K562 (cell line): Measurements from ENCODE around the gene YBEY. TPM values are rescaled to one million over a fixed set of nuclear protein-coding genes. Genes with fewer than 3 reads are reported as not detected.

Source experiments
- ATAC-seq: fragments of 200-7000 bp; cut with Tn5 transposase; 3 replicates; pipeline ENCODE4 v1.9.1; 2020; ENCODE audit warnings: moderate library complexity
- BruUV-seq: library from RNA; stranded (reverse); fragments of 400-500 nt; replicated peaks from 2 replicates; lab custom pipeline; 2021; lab: Mats Ljungman, UMichigan
- CTCF ChIA-PET: fragments of 300-600 bp; formaldehyde crosslinking; extraction: SDS; loops from one replicate; lab custom pipeline; 2021; ENCODE audit warnings: low intra/inter-chr PET ratio; lab: Yijun Ruan, JAX
- POLR2A ChIA-PET: fragments of 300-600, 350-650 bp; sonication (Branson Sonifier 250); formaldehyde crosslinking; extraction: SDS; loops from one replicate; lab custom pipeline; 2021; ENCODE audit warnings: antibody characterized with exemption, inconsistent platforms; lab: Yijun Ruan, JAX
- DNase-seq, 4 experiments: peaks; one replicate each; pipeline versions ENCODE4 v3.0.0 to v3.0.0-alpha.2; 2011 to 2018; ENCODE audit warnings: low spot score in 3 of 4, mixed read lengths in 3 of 4; ENCODE audit errors: extremely low read depth in 1 of 4
- FAIRE-seq: peaks from 2 replicates; lab custom pipeline; 2011; peaks lifted over from hg19 to GRCh38; lab: Jason Lieb, UNC
- H2AFZ ChIP-seq: 2 replicates; pipeline ENCODE4 v1.6.0; 2011; ENCODE audit warnings: low read depth, low read length, control low read depth, inconsistent platforms
- H3K27ac ChIP-seq: fragments of 200-600 bp; 3 replicates; pipeline ENCODE4 v1.8.0; 2011; ENCODE audit warnings: low read depth, mild to moderate bottlenecking, control low read depth, inconsistent platforms, low read length, moderate library complexity, mixed read lengths; ENCODE audit errors: extremely low read depth
- H3K27me3 ChIP-seq, 2 experiments: fragments of 300-600 bp in 1 of 2; 2 replicates in 1 of 2; 3 replicates in 1 of 2; pipeline versions ENCODE4 v1.6.0 to v1.8.0; 2011; ENCODE audit warnings: inconsistent platforms in 2 of 2, low read length in 2 of 2, mild to moderate bottlenecking in 1 of 2, mixed read lengths in 1 of 2, moderate library complexity in 1 of 2; ENCODE audit not compliant: control insufficient read depth in 2 of 2, insufficient read depth in 2 of 2
- H3K36me3 ChIP-seq: fragments of 300-600 bp; 3 replicates; pipeline ENCODE4 v1.8.0; 2011; ENCODE audit warnings: mild to moderate bottlenecking, low read length, inconsistent platforms; ENCODE audit not compliant: control insufficient read depth, insufficient read depth
- H3K4me1 ChIP-seq, 2 experiments: fragments of 200-600 bp in 1 of 2; replicated peaks in 1 of 2; 2 replicates in 1 of 2; 3 replicates in 1 of 2; pipeline versions ENCODE4 v1.5.1 to v1.8.0; 2011; ENCODE audit warnings: inconsistent platforms in 2 of 2, low read length in 2 of 2, mild to moderate bottlenecking in 1 of 2, mixed read lengths in 1 of 2, moderate library complexity in 1 of 2; ENCODE audit not compliant: control insufficient read depth in 2 of 2, insufficient read depth in 2 of 2
- H3K4me2 ChIP-seq: 2 replicates; pipeline ENCODE4 v1.6.1; 2011; ENCODE audit warnings: low read length, control low read depth, inconsistent platforms, mixed read lengths; ENCODE audit not compliant: insufficient read depth
- H3K4me3 ChIP-seq: fragments of 200-600 bp; sonication (generic), shearing (Covaris generic); 2 replicates; pipeline ENCODE4 v1.5.1; 2016; ENCODE audit warnings: control low read depth, inconsistent platforms
- H3K79me2 ChIP-seq: fragments of 200-600 bp; 3 replicates; pipeline ENCODE4 v1.8.0; 2011; ENCODE audit warnings: low read length, inconsistent platforms; ENCODE audit not compliant: control insufficient read depth, insufficient read depth
- H3K9ac ChIP-seq, 2 experiments: 2 replicates each; pipeline versions ENCODE4 v1.6.0 to v1.6.1; 2011; ENCODE audit warnings: low read depth in 2 of 2, low read length in 2 of 2, control low read depth in 1 of 2, inconsistent platforms in 1 of 2, mild to moderate bottlenecking in 1 of 2, mixed read lengths in 1 of 2; ENCODE audit not compliant: insufficient read depth in 1 of 2
- H3K9me1 ChIP-seq: one replicate; pipeline ENCODE4 v1.6.0; 2011; ENCODE audit warnings: inconsistent platforms, mild to moderate bottlenecking, low read length, moderate library complexity; ENCODE audit not compliant: control insufficient read depth, insufficient read depth
- H3K9me3 ChIP-seq: replicated peaks from 2 replicates; pipeline ENCODE4 v1.5.1; 2011; ENCODE audit warnings: low read depth, low read length, inconsistent platforms; ENCODE audit not compliant: control insufficient read depth, insufficient read depth
- H4K20me1 ChIP-seq: replicated peaks from 2 replicates; pipeline ENCODE4 v1.6.1; 2011; ENCODE audit warnings: low read length, inconsistent platforms, mixed read lengths; ENCODE audit not compliant: control insufficient read depth, insufficient read depth
- CBX8 ChIP-seq: fragments of 200-600 bp; sonication (generic); IDR thresholded peaks from 2 replicates; pipeline ENCODE4 v1.6.1; 2012; ENCODE audit warnings: borderline replicate concordance, mixed run types, low read depth, mild to moderate bottlenecking, moderate library complexity, mixed read lengths, low read length, control low read depth, inconsistent platforms; ENCODE audit not compliant: poor library complexity, severe bottlenecking; ENCODE audit errors: extremely low read depth
- EGR1 ChIP-seq: fragments of 450-650 bp; conservative IDR thresholded peaks from 2 replicates; pipeline ENCODE4 v1.6.1; 2017; ENCODE audit warnings: mild to moderate bottlenecking
- PHB2 ChIP-seq: fragments of 450-650 bp; IDR thresholded peaks from 2 replicates; pipeline ENCODE4 v1.6.1; 2017; ENCODE audit warnings: low read depth
- SIN3A ChIP-seq, 2 experiments: fragments of 150-350 bp in 1 of 2; IDR thresholded peaks; 2 replicates each; pipeline ENCODE4 v1.6.1; 2011 to 2016; ENCODE audit warnings: borderline replicate concordance in 2 of 2, low read depth in 2 of 2, low read length in 2 of 2, mild to moderate bottlenecking in 2 of 2, moderate library complexity in 2 of 2; ENCODE audit not compliant: control insufficient read depth in 1 of 2
- TAF7 ChIP-seq: fragments of 450-650 bp; IDR thresholded peaks from 2 replicates; pipeline ENCODE4 v1.6.1; 2016; ENCODE audit warnings: missing genetic modification characterization, missing compliant biosample characterization
- TBP ChIP-seq: optimal IDR thresholded peaks from 2 replicates; pipeline ENCODE3; 2011; ENCODE audit warnings: low read depth, low read length, improper control_type of control experiment
- ZNF140 ChIP-seq: fragments of 250-450 bp; sonication (Bioruptor Pico); IDR thresholded peaks from 2 replicates; pipeline ENCODE4 v1.8.0; 2021; ENCODE audit warnings: moderate library complexity, mild to moderate bottlenecking, inconsistent platforms
- ZNF668 ChIP-seq: fragments of 250-450 bp; sonication (Bioruptor Pico); IDR thresholded peaks from 2 replicates; pipeline ENCODE4 v1.8.0; 2022; ENCODE audit warnings: mild to moderate bottlenecking, inconsistent platforms
- WGBS: fragments of 100-300 bp; shearing (Covaris generic); methylation state at CpG from one replicate; pipeline ENCODE4 v1.1.6; 2016; ENCODE audit warnings: low coverage, mixed read lengths; ENCODE audit not compliant: insufficient coverage; ENCODE audit errors: missing lambda C conversion rate; 5-methylcytosine and 5-hydroxymethylcytosine counted together
- in situ Hi-C: fragments of 300-500 bp; cut with MboI; formaldehyde crosslinking; loops from 4 replicates; pipeline ENCODE4 v1.15.0; 2018; ENCODE audit warnings: inconsistent platforms, mixed read lengths
- intact Hi-C: fragments of 100-400 bp; cut with micrococcal nuclease; formaldehyde crosslinking; loops from 2 replicates; pipeline ENCODE4 v1.14.2; 2022
- polyA plus RNA-seq, 8 experiments: library from polyadenylated mRNA; depleted of rRNA in 4 of 8; stranded (reverse) in 5 of 8; unstranded in 3 of 8; fragments of >200 nt; fragmentation: Nextera tagmentation in 2 of 8; fragmentation: Illumina TruSeq in 1 of 8; extraction: Ambion mirVana in 2 of 8; extraction: Trizol in 1 of 8; gene quantifications; 2 replicates each; pipeline versions ENCODE4 v1.2.1 to v1.2.3, GENCODE V29; 2011 to 2014; ENCODE audit warnings: inconsistent platforms in 1 of 8, missing spikeins in 1 of 8
- total RNA-seq, 7 experiments: library from RNA; depleted of rRNA in 6 of 7; stranded (reverse); fragments of >200 nt in 6 of 7; fragmentation: Illumina TruSeq in 2 of 7; extraction: Trizol in 2 of 7; gene quantifications; 2 replicates each; pipeline versions ENCODE4 v1.2.1 to v1.2.3, GENCODE V29; 2011 to 2021; ENCODE audit warnings: low replicate concordance in 1 of 7
- TF ChIP-seq, protein P1 (sequence below): fragments of 450-650 bp; IDR thresholded peaks from 2 replicates; pipeline ENCODE4 v1.6.1; 2016; ENCODE audit warnings: low read depth, mild to moderate bottlenecking, moderate library complexity
- TF ChIP-seq, protein P2 (sequence below): IDR thresholded peaks from 2 replicates; pipeline ENCODE4 v1.6.1; 2011; ENCODE audit warnings: borderline replicate concordance, low read depth, mild to moderate bottlenecking, moderate library complexity, low read length; ENCODE audit not compliant: insufficient read depth, poor library complexity, severe bottlenecking
- TF ChIP-seq, protein P3 (sequence below): sonication (generic); formaldehyde crosslinking; IDR thresholded peaks from 2 replicates; pipeline ENCODE4 v1.8.1; 2023; ENCODE audit warnings: mild to moderate bottlenecking, missing genetic modification reagents

The YBEY gene
- total and polyA plus RNA-seq, 9 of the 15 experiments (the other 6 are each of a cell fraction or from before 2014, with no cell fraction given), result 6.4 to 28.0 (median 12.4) TPM

DNA sequence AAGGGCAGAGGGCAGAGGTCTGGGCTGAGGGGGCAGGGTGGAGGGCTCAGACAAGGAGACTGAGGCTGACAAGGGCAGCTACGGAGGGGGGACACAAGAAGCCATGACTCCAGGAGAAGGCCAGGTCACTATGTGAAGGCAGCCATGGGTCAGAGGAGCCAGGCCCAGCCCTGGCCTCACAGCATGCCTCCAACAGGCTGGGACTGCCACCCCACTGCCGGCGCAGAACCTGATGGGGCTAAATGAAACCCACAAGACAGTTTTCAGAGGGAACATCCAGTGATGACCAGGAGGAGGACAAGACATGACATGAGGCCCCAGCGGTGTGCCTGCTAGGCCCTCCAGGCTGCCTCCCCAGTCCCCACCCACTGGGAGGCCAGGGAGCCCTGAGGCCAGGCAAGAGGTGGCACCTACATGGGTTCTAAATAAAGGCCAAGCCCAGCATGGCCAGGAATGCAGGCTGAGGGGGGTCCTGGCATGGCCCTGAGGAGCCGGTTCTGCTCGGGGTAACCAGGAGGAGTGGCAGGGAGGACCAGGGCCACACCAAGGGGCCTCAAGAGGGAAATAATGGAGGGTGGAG lies 30.3 kb upstream of the YBEY start (continued):
- TF ChIP-seq SIN3A (IDR thresholded peaks at IDR 0.05; ENCODE audit: borderline replicate concordance in 2 of 2, control insufficient read depth in 1 of 2, low read depth in 2 of 2, low read length in 2 of 2) (no peak), ZNF668 (CRISPR knock-in tag) (no peak), TBP (no peak), PHB2 (no peak), TAF7 (tag) (no peak), EGR1 (no peak)
- TF ChIP-seq, protein P1, sequence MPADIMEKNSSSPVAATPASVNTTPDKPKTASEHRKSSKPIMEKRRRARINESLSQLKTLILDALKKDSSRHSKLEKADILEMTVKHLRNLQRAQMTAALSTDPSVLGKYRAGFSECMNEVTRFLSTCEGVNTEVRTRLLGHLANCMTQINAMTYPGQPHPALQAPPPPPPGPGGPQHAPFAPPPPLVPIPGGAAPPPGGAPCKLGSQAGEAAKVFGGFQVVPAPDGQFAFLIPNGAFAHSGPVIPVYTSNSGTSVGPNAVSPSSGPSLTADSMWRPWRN, result no peak
- TF ChIP-seq, protein P2, sequence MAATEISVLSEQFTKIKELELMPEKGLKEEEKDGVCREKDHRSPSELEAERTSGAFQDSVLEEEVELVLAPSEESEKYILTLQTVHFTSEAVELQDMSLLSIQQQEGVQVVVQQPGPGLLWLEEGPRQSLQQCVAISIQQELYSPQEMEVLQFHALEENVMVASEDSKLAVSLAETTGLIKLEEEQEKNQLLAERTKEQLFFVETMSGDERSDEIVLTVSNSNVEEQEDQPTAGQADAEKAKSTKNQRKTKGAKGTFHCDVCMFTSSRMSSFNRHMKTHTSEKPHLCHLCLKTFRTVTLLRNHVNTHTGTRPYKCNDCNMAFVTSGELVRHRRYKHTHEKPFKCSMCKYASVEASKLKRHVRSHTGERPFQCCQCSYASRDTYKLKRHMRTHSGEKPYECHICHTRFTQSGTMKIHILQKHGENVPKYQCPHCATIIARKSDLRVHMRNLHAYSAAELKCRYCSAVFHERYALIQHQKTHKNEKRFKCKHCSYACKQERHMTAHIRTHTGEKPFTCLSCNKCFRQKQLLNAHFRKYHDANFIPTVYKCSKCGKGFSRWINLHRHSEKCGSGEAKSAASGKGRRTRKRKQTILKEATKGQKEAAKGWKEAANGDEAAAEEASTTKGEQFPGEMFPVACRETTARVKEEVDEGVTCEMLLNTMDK, result no peak

DNA sequence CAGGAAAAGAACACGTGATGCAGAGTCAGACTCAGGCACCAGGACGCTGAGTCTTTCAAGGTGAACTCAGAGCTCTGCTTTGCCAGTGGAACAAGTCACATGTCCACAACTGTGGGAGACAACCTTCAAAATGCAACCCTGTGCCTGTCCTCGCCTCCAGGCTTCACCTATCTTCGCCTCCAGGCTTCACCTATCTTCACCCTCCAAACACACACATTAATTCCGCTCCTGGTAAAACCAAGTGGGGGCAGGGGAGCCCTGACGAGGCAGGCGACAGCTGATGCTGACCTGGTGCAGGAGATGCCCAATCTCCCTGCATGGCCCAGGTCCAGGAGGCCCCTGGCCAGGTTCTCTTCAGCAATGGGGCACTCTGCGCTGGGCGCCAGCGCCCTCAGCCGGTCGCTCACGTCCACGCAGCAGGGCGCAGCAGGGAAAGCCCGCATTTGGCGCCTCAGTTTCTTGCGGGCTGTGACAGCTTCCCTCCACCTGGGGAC lies 29.6 kb upstream of the YBEY start:
- FAIRE-seq (no peak), ATAC-seq (no peak), DNase-seq (no peak)
- TF ChIP-seq ZNF140 (CRISPR knock-in tag) (no peak), CBX8 (no peak)
- TF ChIP-seq, protein P3, sequence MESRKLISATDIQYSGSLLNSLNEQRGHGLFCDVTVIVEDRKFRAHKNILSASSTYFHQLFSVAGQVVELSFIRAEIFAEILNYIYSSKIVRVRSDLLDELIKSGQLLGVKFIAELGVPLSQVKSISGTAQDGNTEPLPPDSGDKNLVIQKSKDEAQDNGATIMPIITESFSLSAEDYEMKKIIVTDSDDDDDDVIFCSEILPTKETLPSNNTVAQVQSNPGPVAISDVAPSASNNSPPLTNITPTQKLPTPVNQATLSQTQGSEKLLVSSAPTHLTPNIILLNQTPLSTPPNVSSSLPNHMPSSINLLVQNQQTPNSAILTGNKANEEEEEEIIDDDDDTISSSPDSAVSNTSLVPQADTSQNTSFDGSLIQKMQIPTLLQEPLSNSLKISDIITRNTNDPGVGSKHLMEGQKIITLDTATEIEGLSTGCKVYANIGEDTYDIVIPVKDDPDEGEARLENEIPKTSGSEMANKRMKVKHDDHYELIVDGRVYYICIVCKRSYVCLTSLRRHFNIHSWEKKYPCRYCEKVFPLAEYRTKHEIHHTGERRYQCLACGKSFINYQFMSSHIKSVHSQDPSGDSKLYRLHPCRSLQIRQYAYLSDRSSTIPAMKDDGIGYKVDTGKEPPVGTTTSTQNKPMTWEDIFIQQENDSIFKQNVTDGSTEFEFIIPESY (CRISPR knock-in tag), result peak; percentile 54
- H3K9me1 ChIP-seq, result no peaks in the 10 kb centered on the region
- CTCF ChIA-PET, result no interaction called here
- POLR2A ChIA-PET, result interaction anchor here (0.8 kb wide), 1 partner anchor 27 kb away, joined by 3 read pairs; no protein-coding TSS in a partner anchor
- H3K4me2 ChIP-seq, result no peak overlapping the region
- in situ Hi-C loops (no loop called here), intact Hi-C loops (no loop called here)
- no peak overlapping the region for H2AFZ ChIP-seq
- peaks cover 5 to 11% of the 10 kb centered on the region in 2 experiments; a peak in 3 of 5 replicates for H3K4me1 ChIP-seq
- BruUV-seq, result no TSS peak
- no peaks in the 10 kb centered on the region for H3K79me2 ChIP-seq
- no peak overlapping the region for H3K4me3 ChIP-seq
- no peaks in the 10 kb centered on the region for H3K9me3 ChIP-seq
- 95% methylated on average over 18 of the region's 18 CpGs for WGBS
- no peaks in the 10 kb centered on the region; a peak in 1 of 5 replicates for H3K27me3 ChIP-seq
- H3K27ac ChIP-seq, result no peak overlapping the region
- no peak overlapping the region for H3K9ac ChIP-seq
- no peaks in the 10 kb centered on the region for H4K20me1 ChIP-seq
- H3K36me3 ChIP-seq, result peaks cover 94% of the 10 kb centered on the region
